Astrocyte of the hippocampus (primary cell): ENCODE measurements around the gene RSF1.

Experiments
- DNase-seq: peaks from one replicate; pipeline ENCODE4 v3.0.0; 2011; ENCODE audit warnings: low read depth, low spot score

Gene RSF1

GRCh38 chr11:77752516-77752915 is 68.0 kb downstream of the RSF1 start:
- DNase-seq = peak; percentile 53

- DNase-seq = no peak
Measured at GRCh38 chr11:77750394-77751156, 69.9 kb downstream of the RSF1 start.

- DNase-seq = no peak
Measured at GRCh38 chr11:77749232-77749631, 71.3 kb downstream of the RSF1 start.

GRCh38 chr11:77748266-77748665 is 72.3 kb downstream of the RSF1 start:
- no peak for DNase-seq

- peak; percentile 43 for DNase-seq
Measured at GRCh38 chr11:77747381-77747969, 73.0 kb downstream of the RSF1 start.

GRCh38 chr11:77736473-77736872 is 84.0 kb downstream of the RSF1 start:
- no peak for DNase-seq

GRCh38 chr11:77734890-77735289 is 85.6 kb downstream of the RSF1 start:
- no peak for DNase-seq

GRCh38 chr11:77732143-77732542 is 88.4 kb downstream of the RSF1 start:
- DNase-seq = no peak

- DNase-seq = no peak
Measured at GRCh38 chr11:77730789-77731188, 89.7 kb downstream of the RSF1 start.

- DNase-seq = no peak
Measured at GRCh38 chr11:77729063-77729462, 91.5 kb downstream of the RSF1 start.

GRCh38 chr11:77728203-77728786 is 92.2 kb downstream of the RSF1 start:
- no peak for DNase-seq

GRCh38 chr11:77726524-77726923 is 94.0 kb downstream of the RSF1 start:
- no peak for DNase-seq

GRCh38 chr11:77725433-77725832 is 95.1 kb downstream of the RSF1 start:
- DNase-seq = no peak

GRCh38 chr11:77724636-77725035 is 95.9 kb downstream of the RSF1 start:
- DNase-seq = no peak

GRCh38 chr11:77723024-77723423 is 97.5 kb downstream of the RSF1 start:
- peak; percentile 38 for DNase-seq

- DNase-seq = peak; percentile 38
Measured at GRCh38 chr11:77710358-77710757, 110.2 kb downstream of the RSF1 start.

GRCh38 chr11:77705876-77706579 is 114.5 kb downstream of the RSF1 start:
- no peak for DNase-seq

- DNase-seq = peak; percentile 64
Measured at GRCh38 chr11:77705195-77705875, 115.2 kb downstream of the RSF1 start.

GRCh38 chr11:77704029-77704428 is 116.5 kb downstream of the RSF1 start:
- DNase-seq = no peak

- DNase-seq = no peak
Measured at GRCh38 chr11:77699425-77699824, 121.1 kb downstream of the RSF1 start.

- DNase-seq = no peak
Measured at GRCh38 chr11:77698896-77699295, 121.6 kb downstream of the RSF1 start.

GRCh38 chr11:77697865-77698264 is 122.7 kb downstream of the RSF1 start:
- no peak for DNase-seq
